OCI-LY3 (cell line): ENCODE data around the gene ANO10.
A peak's percentile ranks its signal among the peaks of the same experiment; 100 is the strongest.

Experiments used
- H2AFZ ChIP-seq: fragments of 200-600, 300-600 bp; shearing (Covaris generic); 2 replicates; pipeline ENCODE4 v1.6.0; 2014; ENCODE audit warnings: antibody characterized with exemption, low read depth, low read length
- H3K27ac ChIP-seq: fragments of 200-600, 300-600 bp; sonication (generic); 2 replicates; pipeline ENCODE4 v1.5.1; 2014; ENCODE audit warnings: mild to moderate bottlenecking, low read length, moderate library complexity, mixed read lengths
- H3K27me3 ChIP-seq: fragments of 200-600, 300-600 bp; sonication (generic); 2 replicates; pipeline ENCODE4 v1.6.1; 2014; ENCODE audit warnings: low read depth, low read length, mixed read lengths
- H3K36me3 ChIP-seq: fragments of 200-600, 300-600 bp; sonication (generic); replicated peaks from 2 replicates; pipeline ENCODE3; 2014; ENCODE audit warnings: low read depth, low read length, mixed read lengths
- H3K4me1 ChIP-seq: fragments of 300-600, 200-600 bp; sonication (generic); 2 replicates; pipeline ENCODE4 v1.6.1; 2014; ENCODE audit warnings: low read length, mixed read lengths
- H3K4me2 ChIP-seq: fragments of 200-600, 300-600 bp; sonication (generic); 2 replicates; pipeline ENCODE4 v1.6.1; 2014; ENCODE audit warnings: low read length, mixed read lengths
- H3K4me3 ChIP-seq: fragments of 300-600, 200-600 bp; sonication (generic); 2 replicates; pipeline ENCODE4 v1.5.1; 2014; ENCODE audit warnings: antibody characterized with exemption, mild to moderate bottlenecking, low read length, moderate library complexity
- H3K79me2 ChIP-seq: fragments of 300-600, 200-600 bp; shearing (Covaris generic); 2 replicates; pipeline ENCODE4 v1.6.1; 2014; ENCODE audit warnings: mild to moderate bottlenecking, low read length, mixed read lengths
- H3K9ac ChIP-seq: fragments of 300-600, 200-600 bp; shearing (Covaris generic); 2 replicates; pipeline ENCODE4 v1.6.0; 2014; ENCODE audit warnings: mild to moderate bottlenecking, low read length, moderate library complexity
- H3K9me3 ChIP-seq: fragments of 200-600, 300-600 bp; shearing (Covaris generic); 2 replicates; pipeline ENCODE4 v1.6.1; 2014; ENCODE audit warnings: low read length, mixed read lengths; ENCODE audit not compliant: insufficient read depth
- H4K20me1 ChIP-seq: fragments of 200-600, 300-600 bp; sonication (generic); 2 replicates; pipeline ENCODE4 v1.6.1; 2016; ENCODE audit warnings: low read length, mixed read lengths; ENCODE audit not compliant: insufficient read depth
- EZH2phosphoT487 ChIP-seq: fragments of 200-600 bp; shearing (Covaris generic); IDR thresholded peaks from 2 replicates; pipeline ENCODE4 v1.6.1; 2018; ENCODE audit warnings: antibody characterized with exemption, mixed run types, low read depth
- TF ChIP-seq, protein P1 (sequence below): fragments of 200-600, 300-600 bp; sonication (generic); IDR thresholded peaks from 2 replicates; pipeline ENCODE4 v1.5.1; 2014; ENCODE audit warnings: antibody characterized with exemption, low read length, low read depth

Gene ANO10

DNA sequence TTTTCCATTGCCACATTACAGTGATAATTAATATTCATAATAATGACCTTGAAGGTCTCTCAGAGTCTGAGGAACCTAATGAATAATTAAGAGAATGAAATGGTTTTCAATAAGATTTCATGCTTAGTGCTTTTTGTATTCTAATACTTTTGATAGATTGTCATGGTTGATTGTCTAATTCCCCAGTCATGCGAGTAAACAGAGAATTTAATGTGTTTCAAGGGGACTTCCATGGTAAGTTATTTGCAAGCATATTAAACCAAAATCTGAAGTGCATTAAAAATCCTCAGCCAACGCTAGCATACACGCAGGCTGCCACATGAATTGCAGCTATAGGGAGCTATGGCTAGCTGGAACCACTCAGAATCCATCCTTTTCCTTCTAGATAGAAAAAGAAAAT, 18.9 kb upstream of the ANO10 start:
- Histone ChIP-seq H3K9me3 (no peaks in the 10 kb centered on the region), H3K27me3 (no peaks in the 10 kb centered on the region), H3K79me2 (no peaks in the 10 kb centered on the region), H3K36me3 (no peaks in the 10 kb centered on the region), H3K4me2 (no peak overlapping the region), H3K4me3 (no peak overlapping the region), H4K20me1 (no peaks in the 10 kb centered on the region), H3K9ac (no peak overlapping the region), H3K27ac (no peak overlapping the region), H2AFZ (no peak overlapping the region), H3K4me1 (peaks cover 17% of the 10 kb centered on the region)
- TF ChIP-seq EZH2phosphoT487 = no peak
- TF ChIP-seq, protein P1, sequence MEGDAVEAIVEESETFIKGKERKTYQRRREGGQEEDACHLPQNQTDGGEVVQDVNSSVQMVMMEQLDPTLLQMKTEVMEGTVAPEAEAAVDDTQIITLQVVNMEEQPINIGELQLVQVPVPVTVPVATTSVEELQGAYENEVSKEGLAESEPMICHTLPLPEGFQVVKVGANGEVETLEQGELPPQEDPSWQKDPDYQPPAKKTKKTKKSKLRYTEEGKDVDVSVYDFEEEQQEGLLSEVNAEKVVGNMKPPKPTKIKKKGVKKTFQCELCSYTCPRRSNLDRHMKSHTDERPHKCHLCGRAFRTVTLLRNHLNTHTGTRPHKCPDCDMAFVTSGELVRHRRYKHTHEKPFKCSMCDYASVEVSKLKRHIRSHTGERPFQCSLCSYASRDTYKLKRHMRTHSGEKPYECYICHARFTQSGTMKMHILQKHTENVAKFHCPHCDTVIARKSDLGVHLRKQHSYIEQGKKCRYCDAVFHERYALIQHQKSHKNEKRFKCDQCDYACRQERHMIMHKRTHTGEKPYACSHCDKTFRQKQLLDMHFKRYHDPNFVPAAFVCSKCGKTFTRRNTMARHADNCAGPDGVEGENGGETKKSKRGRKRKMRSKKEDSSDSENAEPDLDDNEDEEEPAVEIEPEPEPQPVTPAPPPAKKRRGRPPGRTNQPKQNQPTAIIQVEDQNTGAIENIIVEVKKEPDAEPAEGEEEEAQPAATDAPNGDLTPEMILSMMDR = no peak

DNA sequence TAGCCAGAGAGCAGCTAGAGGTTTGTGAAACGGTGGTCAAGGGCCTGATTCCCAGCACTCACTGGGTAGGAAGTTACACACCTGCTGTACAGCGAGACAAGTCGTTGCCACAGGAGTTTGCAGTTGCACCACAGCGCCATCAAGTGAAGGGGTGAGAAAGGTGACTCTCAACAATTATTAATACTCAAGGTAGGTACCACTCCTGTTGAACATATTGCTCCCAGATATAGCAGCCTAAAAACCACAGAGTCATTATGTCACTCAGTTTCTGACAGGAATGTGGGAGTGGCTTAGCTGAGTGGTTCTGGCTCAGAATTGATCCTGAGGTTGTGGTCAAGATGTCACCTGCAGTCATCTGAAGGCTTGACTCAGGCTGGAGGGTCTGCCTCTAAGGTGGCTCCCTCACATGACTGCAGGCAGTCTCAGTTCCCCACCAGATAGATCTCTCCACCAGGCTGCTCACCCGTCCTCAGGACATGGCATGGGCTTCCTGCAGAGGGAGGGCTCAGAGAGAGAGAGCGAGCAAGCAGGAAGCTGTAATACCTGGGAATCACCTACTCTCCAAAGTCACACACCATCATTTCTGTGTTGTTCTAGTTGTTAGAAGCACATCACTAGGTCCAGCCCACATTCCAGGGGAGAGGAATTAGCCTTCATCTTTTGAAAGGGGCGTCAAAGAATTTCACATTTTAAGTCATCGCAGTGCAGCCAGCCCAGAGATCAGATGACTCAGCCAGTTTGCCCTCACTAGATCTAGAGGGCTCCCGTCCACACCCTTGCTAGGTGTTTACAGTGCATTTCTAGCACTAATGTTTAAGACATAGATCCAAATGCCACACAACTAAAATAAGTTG, 17.0 kb upstream of the ANO10 start:
- no peaks in the 10 kb centered on the region for H4K20me1 ChIP-seq
- no peaks in the 10 kb centered on the region for H3K79me2 ChIP-seq
- TF ChIP-seq, protein P1 = peak; percentile 96
- TF ChIP-seq EZH2phosphoT487 = no peak
- no peaks in the 10 kb centered on the region for H3K9me3 ChIP-seq
- H3K27ac ChIP-seq = peak overlapping the region; percentile 4; the same call in 1 of the 2 replicates
- peaks cover 17% of the 10 kb centered on the region for H3K4me1 ChIP-seq
- H3K9ac ChIP-seq = peak overlapping the region; percentile 45
- H2AFZ ChIP-seq = peak overlapping the region; percentile 88
- peak overlapping the region; percentile 72 for H3K4me2 ChIP-seq
- no peaks in the 10 kb centered on the region for H3K27me3 ChIP-seq
- peak overlapping the region; percentile 64 for H3K4me3 ChIP-seq
- no peaks in the 10 kb centered on the region for H3K36me3 ChIP-seq

DNA sequence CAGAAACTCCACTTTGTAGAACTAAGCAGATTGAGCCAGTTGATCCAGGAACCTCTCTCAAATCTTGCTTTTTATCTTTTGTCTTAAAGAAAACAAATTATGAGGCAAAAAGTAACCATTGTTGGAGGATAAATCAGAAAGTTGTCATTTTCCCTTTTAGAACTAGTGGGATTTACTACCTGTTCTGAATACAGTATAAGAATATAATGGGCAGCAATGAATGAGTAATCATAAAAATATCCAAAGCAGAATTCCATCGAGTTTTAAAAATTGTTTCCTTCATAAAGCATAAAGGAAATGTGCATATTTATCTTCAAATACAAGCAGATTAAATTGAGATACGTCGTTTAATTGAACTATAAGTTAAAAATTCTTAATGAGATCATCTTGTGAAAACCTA, 15.9 kb upstream of the ANO10 start:
- Histone ChIP-seq H3K27ac (no peak overlapping the region), H3K4me2 (no peak overlapping the region; the same call in 1 of the 2 replicates), H3K36me3 (peaks cover 4% of the 10 kb centered on the region), H3K27me3 (no peaks in the 10 kb centered on the region), H3K79me2 (no peaks in the 10 kb centered on the region), H3K9me3 (peaks cover 6% of the 10 kb centered on the region; the same call in 1 of the 2 replicates), H3K4me3 (no peak overlapping the region), H3K9ac (no peak overlapping the region), H4K20me1 (no peaks in the 10 kb centered on the region), H3K4me1 (peaks cover 23% of the 10 kb centered on the region), H2AFZ (no peak overlapping the region)
- TF ChIP-seq EZH2phosphoT487 = no peak
- TF ChIP-seq, protein P1 = no peak

DNA sequence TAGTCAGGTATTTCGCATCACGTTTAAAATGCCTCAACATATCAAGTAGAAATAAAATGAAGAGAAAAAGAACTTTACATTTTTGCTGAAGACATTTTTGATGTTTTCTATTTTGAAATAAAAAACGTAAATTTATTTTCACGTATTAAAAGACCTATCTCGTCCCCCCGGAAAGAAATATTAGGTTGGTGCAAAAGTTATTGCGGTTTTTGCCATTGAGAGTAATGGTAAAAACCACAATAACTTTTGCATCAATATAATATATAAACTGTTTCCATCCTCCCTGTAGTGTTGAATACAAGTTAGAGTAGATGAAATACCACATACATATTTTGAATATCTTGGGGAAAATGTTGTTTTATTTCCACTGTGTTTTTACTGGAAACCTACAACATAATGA, 11.2 kb upstream of the ANO10 start:
- Histone ChIP-seq H3K79me2 (no peaks in the 10 kb centered on the region), H3K4me3 (no peak overlapping the region), H3K27ac (no peak overlapping the region), H3K9ac (no peak overlapping the region), H3K4me2 (no peak overlapping the region), H3K9me3 (peaks cover 6% of the 10 kb centered on the region; the same call in 1 of the 2 replicates), H2AFZ (no peak overlapping the region), H3K27me3 (no peaks in the 10 kb centered on the region), H3K4me1 (peaks cover 39% of the 10 kb centered on the region), H3K36me3 (peaks cover 4% of the 10 kb centered on the region), H4K20me1 (no peaks in the 10 kb centered on the region)
- TF ChIP-seq, protein P1 = no peak
- no peak for TF ChIP-seq EZH2phosphoT487
